ENCODE measurements around the gene DUS2. TPM values are rescaled to one million over a fixed set of nuclear protein-coding genes. Genes with fewer than 3 reads are reported as not detected.

Gene DUS2
- total RNA-seq, 1 experiment from 2014 or later: 27.9 TPM

GRCh38 chr16:67993207-67994039 lies 29.7 kb upstream of the DUS2 start (continued):
- TF ChIP-seq ZNF416 (CRISPR knock-in tag; IDR thresholded peaks at IDR 0.05) (no peak), E2F4 (CRISPR knock-in tag; IDR thresholded peaks at IDR 0.05; ENCODE audit: borderline replicate concordance, low read depth) (no peak), ZNF671 (CRISPR knock-in tag; IDR thresholded peaks at IDR 0.05) (no peak), IRF2 (CRISPR knock-in tag; IDR thresholded peaks at IDR 0.05; ENCODE audit: borderline replicate concordance, low read depth) (no peak), CBFB (CRISPR knock-in tag; IDR thresholded peaks at IDR 0.05; ENCODE audit: low read depth) (no peak), CTCF (IDR thresholded peaks at IDR 0.05) (peak; percentile 100), MLX (CRISPR knock-in tag; IDR thresholded peaks at IDR 0.05) (no peak), ZNF317 (CRISPR knock-in tag; IDR thresholded peaks at IDR 0.05; ENCODE audit: borderline replicate concordance, low read depth) (no peak), TP53 (CRISPR knock-in tag; IDR thresholded peaks at IDR 0.05) (no peak), CREM (CRISPR knock-in tag; IDR thresholded peaks at IDR 0.05) (no peak), PRDM15 (CRISPR knock-in tag; IDR thresholded peaks at IDR 0.05) (no peak), PREB (CRISPR knock-in tag; IDR thresholded peaks at IDR 0.05; ENCODE audit: borderline replicate concordance) (0 out of 2 replicates have a peak, but pooled peaks have one; percentile 51), JAZF1 (CRISPR knock-in tag; IDR thresholded peaks at IDR 0.05) (no peak), ZNF138 (CRISPR knock-in tag; conservative IDR thresholded peaks at IDR 0.05) (no peak), ZNF281 (CRISPR knock-in tag; IDR thresholded peaks at IDR 0.05) (no peak), NR1H2 (CRISPR knock-in tag; IDR thresholded peaks at IDR 0.05) (no peak), IRF1 (CRISPR knock-in tag; IDR thresholded peaks at IDR 0.05) (no peak), ELF4 (CRISPR knock-in tag; IDR thresholded peaks at IDR 0.05; ENCODE audit: low read depth) (no peak), PRRX2 (CRISPR knock-in tag; IDR thresholded peaks at IDR 0.05) (no peak), ATF6 (CRISPR knock-in tag; IDR thresholded peaks at IDR 0.05) (no peak), CDX4 (CRISPR knock-in tag; IDR thresholded peaks at IDR 0.05; ENCODE audit: borderline replicate concordance) (no peak)
